H9 (cell line): ENCODE measurements around the gene TAGLN2. TPM values are rescaled to one million over a fixed set of nuclear protein-coding genes. Genes with fewer than 3 reads are reported as not detected.

Experiments
- DNase-seq: peaks from one replicate; pipeline ENCODE4 v3.0.0-alpha.2; 2017
- H2AFZ ChIP-seq: one replicate; pipeline ENCODE4 v1.6.1; 2013; ENCODE audit warnings: mild to moderate bottlenecking, low read length, control low read depth, moderate library complexity
- H2AK5ac ChIP-seq: 2 replicates; pipeline ENCODE4 v1.6.1; 2013; ENCODE audit warnings: low read length, control low read depth, mixed read lengths; ENCODE audit not compliant: insufficient read length
- H2BK120ac ChIP-seq: one replicate; pipeline ENCODE4 v1.6.1; 2013; ENCODE audit warnings: low read depth, mild to moderate bottlenecking, low read length, control low read depth, inconsistent platforms; ENCODE audit not compliant: poor library complexity, severe bottlenecking
- H2BK12ac ChIP-seq: 2 replicates; pipeline ENCODE4 v1.6.1; 2013; ENCODE audit warnings: low read length, control low read depth, mixed read lengths, low read depth; ENCODE audit not compliant: insufficient read length
- H2BK15ac ChIP-seq: 2 replicates; pipeline ENCODE4 v1.6.1; 2013; ENCODE audit warnings: low read depth, low read length, control low read depth
- H2BK20ac ChIP-seq: one replicate; pipeline ENCODE4 v1.6.1; 2013; ENCODE audit warnings: low read depth, mild to moderate bottlenecking, low read length, control low read depth, inconsistent platforms; ENCODE audit not compliant: poor library complexity, severe bottlenecking
- H2BK5ac ChIP-seq: 2 replicates; pipeline ENCODE4 v1.6.1; 2013; ENCODE audit warnings: low read length, control low read depth, mixed read lengths; ENCODE audit not compliant: insufficient read length
- H3K14ac ChIP-seq: 2 replicates; pipeline ENCODE4 v1.6.1; 2013; ENCODE audit warnings: low read length, control low read depth; ENCODE audit not compliant: insufficient read depth
- H3K18ac ChIP-seq: 2 replicates; pipeline ENCODE4 v1.6.1; 2013; ENCODE audit warnings: low read depth, mild to moderate bottlenecking, mixed read lengths, low read length, control low read depth; ENCODE audit not compliant: insufficient read length
- H3K23ac ChIP-seq: 2 replicates; pipeline ENCODE4 v1.6.1; 2013; ENCODE audit warnings: low read length, control low read depth, mixed read lengths, low read depth; ENCODE audit not compliant: insufficient read length
- H3K23me2 ChIP-seq: 2 replicates; pipeline ENCODE4 v1.6.1; 2013; ENCODE audit warnings: low read depth, mild to moderate bottlenecking, mixed read lengths, low read length, control low read depth; ENCODE audit not compliant: insufficient read length, poor library complexity, severe bottlenecking
- H3K27ac ChIP-seq: 2 replicates; pipeline ENCODE4 v1.5.1; 2013; ENCODE audit warnings: low read length, control low read depth, mixed read lengths, low read depth; ENCODE audit not compliant: insufficient read length
- H3K27me3 ChIP-seq: 2 replicates; pipeline ENCODE4 v1.6.1; 2013; ENCODE audit warnings: low read length, control low read depth, inconsistent platforms; ENCODE audit not compliant: insufficient read depth
- H3K4ac ChIP-seq: 2 replicates; pipeline ENCODE4 v1.6.1; 2013; ENCODE audit warnings: low read depth, mild to moderate bottlenecking, control low read depth, inconsistent platforms, low read length, moderate library complexity
- H3K4me1 ChIP-seq: 2 replicates; pipeline ENCODE4 v1.6.1; 2013; ENCODE audit warnings: low read length, control low read depth, inconsistent platforms; ENCODE audit not compliant: insufficient read depth
- H3K4me2 ChIP-seq: 2 replicates; pipeline ENCODE4 v1.6.1; 2013; ENCODE audit warnings: low read length, control low read depth, mixed read lengths; ENCODE audit not compliant: insufficient read length, insufficient read depth
- H3K56ac ChIP-seq: 2 replicates; pipeline ENCODE4 v1.6.1; 2013; ENCODE audit warnings: low read depth, mild to moderate bottlenecking, mixed read lengths, low read length, control low read depth; ENCODE audit not compliant: insufficient read length
- H3K79me1 ChIP-seq: 2 replicates; pipeline ENCODE4 v1.6.1; 2013; ENCODE audit warnings: low read depth, mild to moderate bottlenecking, moderate library complexity, low read length, control low read depth, inconsistent platforms; ENCODE audit not compliant: insufficient read depth, poor library complexity, severe bottlenecking
- H3K79me2 ChIP-seq: 2 replicates; pipeline ENCODE4 v1.6.1; 2013; ENCODE audit warnings: low read length, control low read depth, inconsistent platforms; ENCODE audit not compliant: insufficient read depth
- H3K9ac ChIP-seq: 2 replicates; pipeline ENCODE4 v1.6.1; 2013; ENCODE audit warnings: low read length, control low read depth, mixed read lengths; ENCODE audit not compliant: insufficient read length; ENCODE audit errors: extremely low read depth
- H3K9me3 ChIP-seq: one replicate; pipeline ENCODE4 v1.6.1; 2013; ENCODE audit warnings: low read depth, low read length, inconsistent platforms; ENCODE audit not compliant: control insufficient read depth
- H3T11ph ChIP-seq: one replicate; pipeline ENCODE4 v1.6.1; 2013; ENCODE audit warnings: mild to moderate bottlenecking, low read length, control low read depth, inconsistent platforms
- H4K20me1 ChIP-seq: one replicate; pipeline ENCODE4 v1.6.1; 2013; ENCODE audit not compliant: control insufficient read depth, insufficient read length, insufficient read depth
- H4K5ac ChIP-seq: 2 replicates; pipeline ENCODE4 v1.6.1; 2013; ENCODE audit warnings: low read depth, mild to moderate bottlenecking, mixed read lengths, low read length, control low read depth; ENCODE audit not compliant: insufficient read length
- H4K8ac ChIP-seq: replicated peaks from 2 replicates; pipeline ENCODE4 v1.6.1; 2013; ENCODE audit warnings: low read length, control low read depth, mixed read lengths, low read depth; ENCODE audit not compliant: insufficient read length
- H4K91ac ChIP-seq: 2 replicates; pipeline ENCODE4 v1.6.1; 2013; ENCODE audit warnings: low read depth, mild to moderate bottlenecking, moderate library complexity, mixed read lengths, low read length, control low read depth; ENCODE audit not compliant: insufficient read length
- H3K27ac Mint-ChIP-seq, 3 experiments: 2 replicates in 2 of 3; 3 replicates in 1 of 3; pipeline ENCODE4 v1.8.0; 2020 to 2021; ENCODE audit warnings: mixed read lengths in 3 of 3, mild to moderate bottlenecking in 1 of 3, moderate library complexity in 1 of 3
- H3K27me3 Mint-ChIP-seq: 2 replicates; pipeline ENCODE4 v1.8.0; 2021; ENCODE audit warnings: low read depth, mild to moderate bottlenecking, moderate library complexity, mixed read lengths
- H3K36me3 Mint-ChIP-seq, 3 experiments: 2 replicates in 2 of 3; 3 replicates in 1 of 3; pipeline ENCODE4 v1.8.0; 2020 to 2021; ENCODE audit warnings: low read depth in 3 of 3, mixed read lengths in 3 of 3; ENCODE audit not compliant: insufficient read depth in 1 of 3
- H3K4me1 Mint-ChIP-seq, 2 experiments: 2 replicates each; pipeline ENCODE4 v1.8.0; 2020; ENCODE audit warnings: mixed read lengths in 2 of 2
- H3K4me3 Mint-ChIP-seq, 2 experiments: 2 replicates in 1 of 2; 3 replicates in 1 of 2; pipeline ENCODE4 v1.8.0; 2020 to 2021; ENCODE audit warnings: mild to moderate bottlenecking in 2 of 2, mixed read lengths in 2 of 2, moderate library complexity in 1 of 2
- H3K9me3 Mint-ChIP-seq, 2 experiments: 2 replicates in 1 of 2; 3 replicates in 1 of 2; pipeline ENCODE4 v1.8.0; 2020; ENCODE audit warnings: mild to moderate bottlenecking in 2 of 2, mixed read lengths in 2 of 2, moderate library complexity in 1 of 2
- WGBS: extraction: QIAGEN DNeasy Blood & Tissue Kit; methylation state at CpG from one replicate; pipeline ENCODE4 v1.1.7; 2013; ENCODE audit warnings: missing lambda C conversion rate, low lambda C conversion rate, mixed read lengths; ENCODE audit not compliant: insufficient read length; ENCODE audit errors: extremely low coverage; 5-methylcytosine and 5-hydroxymethylcytosine counted together
- total RNA-seq: library from RNA; stranded (reverse); gene quantifications from 2 replicates; pipeline ENCODE4 v1.2.1, GENCODE V29; 2021
- TF ChIP-seq, protein P1 (sequence below): fragments of 200-600 bp; sonication (generic); conservative IDR thresholded peaks from 3 replicates; pipeline ENCODE4 v1.8.0; 2021; ENCODE audit warnings: antibody characterized with exemption, mild to moderate bottlenecking

The TAGLN2 gene
- total RNA-seq, 1 experiment from 2014 or later: 76.7 TPM

DNA sequence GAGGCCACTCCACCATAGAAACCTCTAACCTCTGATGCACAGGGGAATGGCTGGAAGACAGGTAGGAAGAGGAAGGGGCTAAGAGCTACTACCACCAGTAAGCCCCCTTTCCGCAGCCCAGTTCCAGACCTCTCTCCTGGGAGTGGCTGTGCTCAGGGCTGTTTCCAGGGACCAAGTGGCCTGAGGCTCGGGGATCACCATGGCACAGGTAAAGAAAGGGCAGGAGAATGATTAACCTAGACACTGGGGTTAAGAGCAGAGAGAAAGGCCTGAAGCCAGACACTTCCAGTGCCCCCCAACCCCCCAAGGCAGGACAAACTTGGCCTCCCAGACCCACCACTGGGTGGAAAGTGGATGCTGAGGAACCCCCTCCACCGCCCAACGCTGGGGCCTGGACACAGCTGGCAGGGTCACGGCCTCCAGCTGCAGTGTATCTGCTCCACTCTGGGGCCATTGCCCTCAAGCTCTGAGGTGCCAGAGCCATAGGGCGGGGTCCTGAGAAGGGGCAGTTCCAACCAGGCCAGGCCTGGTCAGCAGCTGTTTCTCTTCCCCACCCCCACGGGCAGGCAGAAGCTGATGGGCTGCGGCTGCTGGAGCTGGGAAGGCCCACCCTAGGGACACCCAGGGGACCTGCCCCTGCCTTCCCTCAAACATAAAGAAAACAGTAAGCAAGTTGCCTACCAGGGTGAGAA lies 2.6 kb downstream of the TAGLN2 start:
- Histone ChIP-seq H4K91ac (peak overlapping the region; percentile 11), H3K79me2 (no peaks in the 10 kb centered on the region), H3K4me1 (no peaks in the 10 kb centered on the region; the same call in 1 of the 2 replicates), H3K56ac (no peak overlapping the region), H3K23me2 (peaks cover 17% of the 10 kb centered on the region), H2BK120ac (no peak overlapping the region), H4K5ac (no peak overlapping the region), H4K8ac (no peak overlapping the region), H3K9ac (no peak overlapping the region), H3K4me2 (peak overlapping the region; percentile 60), H3K27me3 (no peaks in the 10 kb centered on the region), H3K4ac (no peak overlapping the region; the same call in 1 of the 2 replicates), H2BK15ac (no peak overlapping the region), H3K14ac (no peak overlapping the region), H2BK5ac (no peak overlapping the region), H3K23ac (no peak overlapping the region), H2BK12ac (no peak overlapping the region), H2AFZ (no peak overlapping the region), H3K9me3 (no peaks in the 10 kb centered on the region), H2BK20ac (no peak overlapping the region), H2AK5ac (no peak overlapping the region), H3K27ac (no peak overlapping the region), H3K18ac (no peak overlapping the region), H3K79me1 (no peaks in the 10 kb centered on the region), H4K20me1 (no peaks in the 10 kb centered on the region), H3T11ph (no peak overlapping the region)
- H3K36me3 Mint-ChIP-seq: peaks cover 3 to 42% (median 27%) of the 10 kb centered on the region in 3 experiments; a peak in 6 of 7 replicates
- H3K4me3 Mint-ChIP-seq: peak overlapping the region in 1 of 2 experiments; percentile 87; a peak in 2 of 5 replicates
- no peak for DNase-seq
- no peaks in the 10 kb centered on the region; a peak in 1 of 5 replicates for H3K9me3 Mint-ChIP-seq
- H3K27ac Mint-ChIP-seq: no peak overlapping the region; a peak in 2 of 7 replicates
- peaks cover 32 to 37% of the 10 kb centered on the region in 2 experiments for H3K4me1 Mint-ChIP-seq
- H3K27me3 Mint-ChIP-seq: peaks cover 12% of the 10 kb centered on the region
- no CpG with 5 or more reads among the region's 8 CpGs for WGBS
- TF ChIP-seq, protein P1, sequence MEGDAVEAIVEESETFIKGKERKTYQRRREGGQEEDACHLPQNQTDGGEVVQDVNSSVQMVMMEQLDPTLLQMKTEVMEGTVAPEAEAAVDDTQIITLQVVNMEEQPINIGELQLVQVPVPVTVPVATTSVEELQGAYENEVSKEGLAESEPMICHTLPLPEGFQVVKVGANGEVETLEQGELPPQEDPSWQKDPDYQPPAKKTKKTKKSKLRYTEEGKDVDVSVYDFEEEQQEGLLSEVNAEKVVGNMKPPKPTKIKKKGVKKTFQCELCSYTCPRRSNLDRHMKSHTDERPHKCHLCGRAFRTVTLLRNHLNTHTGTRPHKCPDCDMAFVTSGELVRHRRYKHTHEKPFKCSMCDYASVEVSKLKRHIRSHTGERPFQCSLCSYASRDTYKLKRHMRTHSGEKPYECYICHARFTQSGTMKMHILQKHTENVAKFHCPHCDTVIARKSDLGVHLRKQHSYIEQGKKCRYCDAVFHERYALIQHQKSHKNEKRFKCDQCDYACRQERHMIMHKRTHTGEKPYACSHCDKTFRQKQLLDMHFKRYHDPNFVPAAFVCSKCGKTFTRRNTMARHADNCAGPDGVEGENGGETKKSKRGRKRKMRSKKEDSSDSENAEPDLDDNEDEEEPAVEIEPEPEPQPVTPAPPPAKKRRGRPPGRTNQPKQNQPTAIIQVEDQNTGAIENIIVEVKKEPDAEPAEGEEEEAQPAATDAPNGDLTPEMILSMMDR: no peak
